ENCODE measurements around the gene FSTL4.

DNA sequence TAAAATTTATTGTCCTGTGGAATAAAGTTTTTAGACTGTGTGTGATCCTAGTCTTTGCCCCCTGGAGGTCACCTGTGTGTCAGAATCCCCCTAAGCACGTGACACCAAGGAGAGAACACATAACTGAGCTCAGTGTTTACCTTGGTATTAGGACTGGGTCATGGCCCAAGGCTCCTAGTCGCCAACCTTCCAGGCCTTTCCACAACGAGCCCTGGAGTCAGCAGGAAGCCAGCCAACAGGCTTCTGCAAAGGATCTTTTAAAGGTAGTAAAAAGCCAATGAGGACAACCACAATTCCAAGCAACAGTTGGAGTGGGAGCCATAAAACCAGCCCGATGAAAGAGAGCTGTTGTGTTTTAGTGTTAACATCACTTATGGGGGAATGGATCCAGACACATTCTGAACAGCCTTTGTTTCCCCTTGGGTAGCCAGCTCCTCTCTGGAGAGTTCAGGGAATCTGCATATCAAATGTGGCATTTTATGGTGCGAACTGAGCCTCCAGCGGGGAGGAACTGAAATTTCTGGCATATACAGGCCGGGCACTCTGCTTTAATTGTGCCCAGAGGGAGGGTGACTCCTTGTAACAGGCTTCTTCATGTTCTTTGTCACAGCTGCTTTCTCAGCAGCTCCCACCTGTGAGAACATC lies 239.9 kb downstream of the FSTL4 start:
- TF ChIP-seq, protein P1, sequence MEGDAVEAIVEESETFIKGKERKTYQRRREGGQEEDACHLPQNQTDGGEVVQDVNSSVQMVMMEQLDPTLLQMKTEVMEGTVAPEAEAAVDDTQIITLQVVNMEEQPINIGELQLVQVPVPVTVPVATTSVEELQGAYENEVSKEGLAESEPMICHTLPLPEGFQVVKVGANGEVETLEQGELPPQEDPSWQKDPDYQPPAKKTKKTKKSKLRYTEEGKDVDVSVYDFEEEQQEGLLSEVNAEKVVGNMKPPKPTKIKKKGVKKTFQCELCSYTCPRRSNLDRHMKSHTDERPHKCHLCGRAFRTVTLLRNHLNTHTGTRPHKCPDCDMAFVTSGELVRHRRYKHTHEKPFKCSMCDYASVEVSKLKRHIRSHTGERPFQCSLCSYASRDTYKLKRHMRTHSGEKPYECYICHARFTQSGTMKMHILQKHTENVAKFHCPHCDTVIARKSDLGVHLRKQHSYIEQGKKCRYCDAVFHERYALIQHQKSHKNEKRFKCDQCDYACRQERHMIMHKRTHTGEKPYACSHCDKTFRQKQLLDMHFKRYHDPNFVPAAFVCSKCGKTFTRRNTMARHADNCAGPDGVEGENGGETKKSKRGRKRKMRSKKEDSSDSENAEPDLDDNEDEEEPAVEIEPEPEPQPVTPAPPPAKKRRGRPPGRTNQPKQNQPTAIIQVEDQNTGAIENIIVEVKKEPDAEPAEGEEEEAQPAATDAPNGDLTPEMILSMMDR (IDR thresholded peaks at IDR 0.05; ENCODE audit: poor library complexity, severe bottlenecking) = no peak
- TF ChIP-seq, protein P2, sequence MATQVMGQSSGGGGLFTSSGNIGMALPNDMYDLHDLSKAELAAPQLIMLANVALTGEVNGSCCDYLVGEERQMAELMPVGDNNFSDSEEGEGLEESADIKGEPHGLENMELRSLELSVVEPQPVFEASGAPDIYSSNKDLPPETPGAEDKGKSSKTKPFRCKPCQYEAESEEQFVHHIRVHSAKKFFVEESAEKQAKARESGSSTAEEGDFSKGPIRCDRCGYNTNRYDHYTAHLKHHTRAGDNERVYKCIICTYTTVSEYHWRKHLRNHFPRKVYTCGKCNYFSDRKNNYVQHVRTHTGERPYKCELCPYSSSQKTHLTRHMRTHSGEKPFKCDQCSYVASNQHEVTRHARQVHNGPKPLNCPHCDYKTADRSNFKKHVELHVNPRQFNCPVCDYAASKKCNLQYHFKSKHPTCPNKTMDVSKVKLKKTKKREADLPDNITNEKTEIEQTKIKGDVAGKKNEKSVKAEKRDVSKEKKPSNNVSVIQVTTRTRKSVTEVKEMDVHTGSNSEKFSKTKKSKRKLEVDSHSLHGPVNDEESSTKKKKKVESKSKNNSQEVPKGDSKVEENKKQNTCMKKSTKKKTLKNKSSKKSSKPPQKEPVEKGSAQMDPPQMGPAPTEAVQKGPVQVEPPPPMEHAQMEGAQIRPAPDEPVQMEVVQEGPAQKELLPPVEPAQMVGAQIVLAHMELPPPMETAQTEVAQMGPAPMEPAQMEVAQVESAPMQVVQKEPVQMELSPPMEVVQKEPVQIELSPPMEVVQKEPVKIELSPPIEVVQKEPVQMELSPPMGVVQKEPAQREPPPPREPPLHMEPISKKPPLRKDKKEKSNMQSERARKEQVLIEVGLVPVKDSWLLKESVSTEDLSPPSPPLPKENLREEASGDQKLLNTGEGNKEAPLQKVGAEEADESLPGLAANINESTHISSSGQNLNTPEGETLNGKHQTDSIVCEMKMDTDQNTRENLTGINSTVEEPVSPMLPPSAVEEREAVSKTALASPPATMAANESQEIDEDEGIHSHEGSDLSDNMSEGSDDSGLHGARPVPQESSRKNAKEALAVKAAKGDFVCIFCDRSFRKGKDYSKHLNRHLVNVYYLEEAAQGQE (IDR thresholded peaks at IDR 0.05; ENCODE audit: borderline replicate concordance) = no peak
- no peak for TF ChIP-seq EP300 (conservative IDR thresholded peaks at IDR 0.05; ENCODE audit: poor library complexity, severe bottlenecking)
- TF ChIP-seq EZH2 (IDR thresholded peaks at IDR 0.05; ENCODE audit: borderline replicate concordance, insufficient read depth, low read length, poor library complexity, severe bottlenecking) = no peak
- TF ChIP-seq RAD21 (conservative IDR thresholded peaks at IDR 0.05) = no peak

Measured in neural cell (in vitro differentiated cells).